ENCODE data around the gene TMOD4.
A peak's percentile ranks its signal among the peaks of the same experiment; 100 is the strongest.

The TMOD4 gene

DNA sequence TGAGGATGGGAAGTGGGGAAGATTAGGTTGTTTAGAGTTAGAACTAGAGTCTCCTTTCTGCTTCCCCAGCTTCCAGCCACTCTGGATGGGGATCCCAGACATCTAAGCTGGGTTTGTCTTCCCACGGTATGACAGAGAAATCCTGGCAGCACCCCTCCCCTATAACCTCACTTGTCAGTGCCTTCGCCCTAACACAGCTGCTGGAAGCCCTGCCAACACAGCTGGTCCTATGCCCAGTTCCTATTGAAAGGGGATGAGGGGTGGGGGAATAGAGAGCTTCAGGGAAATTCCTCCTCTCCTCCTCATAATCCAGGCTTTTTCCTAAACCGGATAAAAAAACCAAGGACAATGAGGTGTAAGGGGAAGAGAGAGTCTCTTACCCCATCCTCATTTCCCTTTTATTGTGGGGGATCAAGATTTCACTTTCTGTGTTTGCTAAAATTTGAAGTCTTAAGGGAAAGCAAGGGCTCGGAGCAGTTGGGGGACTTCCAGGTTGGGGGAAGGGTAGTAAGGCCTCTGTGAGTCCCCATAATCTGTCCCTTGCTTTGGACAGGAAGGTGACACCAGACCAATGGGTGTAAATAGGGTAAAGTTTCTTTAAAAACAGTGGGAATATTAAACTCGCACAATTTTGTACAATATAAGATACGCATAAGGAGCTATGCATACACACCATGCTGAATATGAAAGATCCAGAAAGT is 590 bp downstream of the TMOD4 start:
- DNase-seq (ENCODE audit: low read depth in 3 of 3): no peak

DNA sequence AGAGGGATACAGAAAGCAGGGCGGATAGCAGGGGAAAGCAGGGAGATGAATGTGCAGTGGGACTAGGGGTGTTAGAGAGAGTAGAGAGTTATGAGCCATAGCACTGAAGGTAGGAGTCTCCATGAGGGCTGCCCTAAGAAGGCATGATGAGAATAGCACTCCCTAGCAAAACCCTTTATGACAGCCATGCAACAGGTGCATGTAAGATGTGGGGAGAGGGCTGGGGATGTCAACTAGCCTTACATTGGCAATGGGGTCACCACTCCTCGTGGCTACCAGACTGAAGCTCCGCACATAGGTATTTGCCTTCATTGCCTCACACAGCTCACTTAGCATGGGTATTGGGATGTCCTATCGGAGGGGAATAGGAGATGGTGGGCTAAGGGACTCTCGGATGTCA is 4.6 kb downstream of the TMOD4 start:
- no peak for DNase-seq (ENCODE audit: low read depth in 3 of 3)

DNA sequence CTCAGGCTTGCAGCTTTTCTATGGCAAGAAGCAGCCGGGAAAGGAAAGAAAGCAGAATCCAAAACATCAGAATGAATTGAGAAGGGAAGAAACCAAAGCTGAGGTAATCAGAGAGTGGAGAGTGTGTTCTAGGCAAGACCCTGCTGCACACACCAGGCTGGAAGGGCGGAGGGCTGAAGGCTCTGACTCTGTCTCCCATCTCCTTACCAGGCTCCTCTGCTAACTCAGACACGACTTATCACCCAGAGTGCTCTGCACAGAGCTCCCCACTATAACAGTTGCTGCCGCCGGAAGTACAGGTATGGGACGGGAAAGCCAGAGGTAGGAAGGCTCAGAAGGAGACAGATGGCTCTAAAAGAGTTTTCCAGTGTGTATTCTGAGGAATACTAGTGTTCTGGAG is 8.7 kb downstream of the TMOD4 start:
- no peak for DNase-seq (ENCODE audit: low read depth in 3 of 3)

DNA sequence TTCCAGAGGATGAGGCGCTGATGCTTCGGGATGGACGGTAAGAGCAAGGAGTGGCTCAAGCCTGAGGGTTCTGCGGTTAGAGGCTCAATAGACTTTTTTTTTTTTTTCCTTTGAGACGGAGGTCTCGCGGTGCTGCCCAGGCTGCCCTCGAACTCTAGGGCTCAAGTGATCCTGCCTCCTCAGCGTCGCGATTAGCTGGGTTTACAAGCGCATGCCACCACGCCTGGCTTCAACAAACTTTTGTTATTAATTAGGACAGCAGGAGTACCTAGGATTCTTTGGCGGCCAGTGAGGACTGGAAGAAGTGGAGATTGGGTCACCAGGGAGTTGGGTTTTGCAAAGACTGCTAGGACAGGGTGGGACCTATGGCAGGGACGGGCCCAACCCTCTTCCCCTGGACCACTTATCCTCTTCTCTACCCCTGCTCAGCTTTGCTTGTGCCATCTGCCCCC is 9.2 kb downstream of the TMOD4 start:
- DNase-seq (ENCODE audit: low read depth in 3 of 3): no peak

DNA sequence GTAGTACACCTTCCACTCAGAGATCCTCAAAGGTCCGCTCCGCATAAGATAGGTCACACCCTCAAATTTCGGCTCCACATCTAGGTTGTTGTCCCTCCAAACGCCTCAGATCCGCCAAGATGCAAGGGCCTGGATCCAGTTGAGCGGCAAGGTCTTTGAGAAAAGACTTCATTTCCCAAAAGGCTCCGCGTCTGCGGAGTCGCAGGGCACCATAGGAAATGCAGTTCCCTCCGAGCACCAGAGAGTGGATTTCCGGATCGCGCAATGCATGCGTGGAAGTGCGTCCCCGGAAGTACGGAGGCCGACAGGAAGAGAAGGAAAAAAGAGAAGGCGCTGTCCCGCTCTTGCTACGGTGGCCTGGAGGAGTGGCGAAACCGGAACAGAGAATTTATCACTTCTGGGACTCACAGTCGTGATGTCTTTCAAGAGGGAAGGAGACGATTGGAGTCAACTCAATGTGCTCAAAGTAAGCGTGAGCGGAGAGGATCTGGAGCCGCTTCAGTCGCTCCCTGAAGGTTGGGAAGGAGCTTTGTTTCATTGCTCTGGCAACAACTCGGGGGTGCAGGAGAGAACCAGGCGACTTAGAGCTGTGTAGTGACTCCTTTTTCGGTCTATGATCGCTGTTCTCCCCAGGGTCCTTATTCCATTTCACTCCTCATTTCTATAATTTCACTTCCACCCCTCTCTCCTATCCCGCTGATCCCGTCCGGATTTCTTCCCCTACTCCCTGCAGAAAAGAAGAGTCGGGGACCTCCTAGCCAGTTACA is 9.9 kb downstream of the TMOD4 start, which contains the start of the genes LYSMD1 and SCNM1:
TSS of gene LYSMD1 (minus strand) at position 165 of the 767 bp plus-strand sequence. CDS start 644 bp downstream, outside the sequence.
TSS of gene SCNM1 (plus strand) at position 407 of the 767 bp plus-strand sequence. CDS start at position 416, 9 bp downstream.
- peak; percentile 80 to 91 (median 90) for DNase-seq (ENCODE audit: low read depth in 3 of 3)

DNA sequence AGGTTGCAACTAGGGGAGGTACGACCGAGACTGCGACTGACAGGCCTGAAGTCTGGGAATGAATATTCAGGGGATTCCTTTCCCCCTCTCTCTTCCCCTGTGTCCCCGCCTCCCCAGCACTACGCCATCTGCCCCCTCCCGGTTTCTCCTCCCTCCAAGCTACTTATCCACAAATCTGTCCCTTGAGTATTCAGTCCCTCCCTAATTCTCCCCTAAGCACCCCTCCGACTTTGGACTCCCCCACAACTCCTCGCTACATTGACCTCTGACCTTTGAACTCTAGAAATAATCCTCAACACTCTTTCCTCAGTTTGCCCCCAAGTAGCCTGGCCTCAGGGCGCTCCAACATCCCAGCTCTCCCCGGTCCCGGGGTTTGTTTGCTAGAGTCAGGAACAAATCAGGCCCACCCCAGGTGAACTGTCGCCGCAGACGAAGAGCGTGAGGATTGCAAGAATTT is 10.5 kb downstream of the TMOD4 start:
- no peak for DNase-seq (ENCODE audit: low read depth in 3 of 3)

DNA sequence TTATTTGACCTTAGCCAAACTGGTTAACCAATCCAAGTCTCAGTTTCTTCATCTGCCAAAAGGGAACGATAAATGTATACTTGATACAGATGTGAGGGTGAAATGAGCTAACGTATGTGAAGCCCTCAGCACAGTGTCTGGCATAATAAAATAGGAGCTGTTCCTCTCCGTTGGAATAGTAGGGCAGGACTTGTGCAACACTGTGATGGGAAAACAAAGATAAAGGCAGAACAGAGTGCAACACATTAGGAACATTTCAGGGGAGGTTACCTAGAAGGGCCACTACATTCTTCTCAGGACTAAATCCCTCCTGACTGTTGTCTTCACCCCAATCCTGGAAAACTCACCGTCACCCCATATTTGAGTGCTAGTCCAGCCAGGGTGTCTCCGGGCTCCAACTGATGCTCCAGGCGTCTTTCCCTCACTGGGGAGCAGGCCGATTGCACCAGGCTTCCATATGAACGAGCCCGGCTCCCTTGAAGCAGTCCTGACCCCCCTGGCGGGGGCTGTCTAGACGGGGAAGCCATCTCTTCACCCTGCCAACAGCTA is 11.0 kb downstream of the TMOD4 start:
- DNase-seq (ENCODE audit: low read depth in 3 of 3): no peak

DNA sequence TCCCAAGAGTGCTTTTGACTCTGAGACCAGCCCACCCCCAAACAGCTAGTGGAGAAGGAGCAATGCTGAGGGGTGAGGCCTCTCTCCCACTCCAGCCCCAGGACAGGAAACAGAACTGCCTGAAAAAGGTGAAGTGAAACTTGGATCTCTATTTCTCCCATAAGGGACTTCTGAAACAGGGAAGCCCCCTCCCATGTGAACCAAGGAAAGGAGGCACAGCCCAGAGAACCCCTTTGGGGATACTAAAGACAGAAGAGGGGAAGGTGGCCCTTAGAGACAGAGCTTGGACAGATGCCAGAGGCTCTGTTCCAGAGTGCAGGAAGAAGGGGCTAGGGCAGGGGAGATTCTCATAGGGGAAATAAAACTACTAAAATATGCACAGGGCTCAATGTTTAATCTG is 16.4 kb downstream of the TMOD4 start:
- DNase-seq (ENCODE audit: low read depth in 3 of 3): no peak

DNA sequence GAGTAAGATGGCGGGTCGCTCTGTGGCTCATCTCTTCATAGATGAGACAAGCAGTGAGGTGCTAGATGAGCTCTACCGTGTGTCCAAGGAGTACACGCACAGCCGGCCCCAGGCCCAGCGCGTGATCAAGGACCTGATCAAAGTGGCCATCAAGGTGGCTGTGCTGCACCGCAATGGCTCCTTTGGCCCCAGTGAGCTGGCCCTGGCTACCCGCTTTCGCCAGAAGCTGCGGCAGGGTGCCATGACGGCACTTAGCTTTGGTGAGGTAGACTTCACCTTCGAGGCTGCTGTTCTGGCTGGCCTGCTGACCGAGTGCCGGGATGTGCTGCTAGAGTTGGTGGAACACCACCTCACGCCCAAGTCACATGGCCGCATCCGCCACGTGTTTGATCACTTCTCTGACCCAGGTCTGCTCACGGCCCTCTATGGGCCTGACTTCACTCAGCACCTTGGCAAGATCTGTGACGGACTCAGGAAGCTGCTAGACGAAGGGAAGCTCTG is 17.0 kb downstream of the TMOD4 start:
- no peak for DNase-seq (ENCODE audit: low read depth in 3 of 3)

DNA sequence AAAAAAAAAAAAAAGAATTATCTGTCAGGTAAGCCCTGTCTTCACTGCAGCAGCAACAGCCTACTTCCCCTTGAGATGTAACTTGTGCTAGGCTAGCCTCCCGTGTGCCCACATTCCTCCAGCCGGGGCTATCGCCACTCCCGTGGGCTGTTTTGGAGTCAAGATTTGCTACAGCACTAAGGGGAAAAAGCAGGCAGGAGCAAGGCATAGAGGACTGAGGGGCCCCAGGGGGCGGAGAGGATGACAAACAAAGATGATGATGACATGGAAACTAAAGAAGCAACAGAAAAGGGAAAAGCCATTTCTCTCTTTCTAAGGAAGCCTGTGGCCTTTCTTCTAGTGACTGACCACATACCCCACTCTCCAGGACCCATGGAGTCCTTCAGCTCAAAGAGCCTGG is 17.5 kb downstream of the TMOD4 start:
- DNase-seq (ENCODE audit: low read depth in 3 of 3): peak in 1 of 3 experiments; percentile 18

DNA sequence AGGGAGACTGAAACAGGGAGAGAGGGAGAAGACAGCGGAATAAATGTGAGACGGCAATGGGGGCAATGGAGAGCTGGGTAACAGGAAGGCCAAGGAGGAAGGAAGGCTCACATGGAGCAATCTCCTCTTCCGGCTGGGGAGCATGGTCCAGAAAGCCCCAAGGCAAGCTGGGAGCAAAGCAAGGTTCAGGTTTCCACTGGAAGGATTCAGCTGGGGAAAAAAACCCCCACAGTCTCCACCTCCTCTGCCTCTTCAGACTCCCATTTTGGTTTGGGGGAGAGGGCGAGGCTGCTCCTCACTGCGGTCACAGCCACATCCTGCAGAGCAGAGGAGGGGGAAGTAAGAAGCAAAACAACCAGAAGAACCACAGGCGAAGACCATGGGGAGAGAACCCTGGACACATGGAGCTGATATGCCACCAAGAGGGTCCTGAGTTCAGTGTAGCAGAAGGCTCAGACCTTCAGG is 18.7 kb downstream of the TMOD4 start:
- DNase-seq (ENCODE audit: low read depth in 3 of 3): peak in 1 of 3 experiments; percentile 35

DNA sequence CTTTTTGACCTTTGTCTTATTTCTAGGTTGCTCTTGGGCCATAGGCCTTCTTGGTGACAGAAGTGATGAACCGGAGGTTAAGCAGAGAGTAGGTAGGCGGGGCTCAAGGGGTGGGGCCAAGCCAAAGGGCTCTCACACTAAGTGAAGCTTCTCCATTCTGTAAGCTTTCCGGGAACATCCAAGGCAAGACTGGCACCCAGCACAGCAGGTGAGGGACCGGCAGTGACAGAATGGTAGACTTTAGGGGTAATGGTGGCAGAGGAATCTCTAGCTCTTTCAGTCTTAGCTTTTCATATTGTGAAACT is 19.3 kb downstream of the TMOD4 start, which contains the start of gene TNFAIP8L2:
TSS of gene TNFAIP8L2 (plus strand) at position 135 of the 305 bp plus-strand sequence. CDS start 2,049 bp downstream, outside the sequence.
- DNase-seq (ENCODE audit: low read depth in 3 of 3): peak in 2 of 3 experiments; percentile 49 to 60

DNA sequence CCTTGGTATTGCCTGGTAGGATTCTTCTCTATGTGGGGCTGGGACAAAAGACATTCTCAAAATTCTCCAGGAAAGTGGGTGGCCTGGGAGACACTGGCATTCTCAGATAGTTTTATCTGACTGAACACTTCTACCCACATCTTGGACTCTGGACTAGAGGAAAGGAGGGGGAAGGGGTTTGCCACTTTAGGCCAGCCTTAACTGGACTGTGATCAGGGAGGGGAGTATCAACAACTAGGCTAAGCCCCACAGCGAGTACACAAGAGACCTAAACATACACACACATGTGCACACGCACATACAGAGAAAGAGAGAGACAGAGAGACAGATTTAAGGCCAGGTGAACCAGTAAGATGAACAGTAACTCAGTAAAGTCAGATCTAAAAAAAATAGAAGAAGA is 28.1 kb downstream of the TMOD4 start:
- no peak for DNase-seq (ENCODE audit: low read depth in 3 of 3)

DNA sequence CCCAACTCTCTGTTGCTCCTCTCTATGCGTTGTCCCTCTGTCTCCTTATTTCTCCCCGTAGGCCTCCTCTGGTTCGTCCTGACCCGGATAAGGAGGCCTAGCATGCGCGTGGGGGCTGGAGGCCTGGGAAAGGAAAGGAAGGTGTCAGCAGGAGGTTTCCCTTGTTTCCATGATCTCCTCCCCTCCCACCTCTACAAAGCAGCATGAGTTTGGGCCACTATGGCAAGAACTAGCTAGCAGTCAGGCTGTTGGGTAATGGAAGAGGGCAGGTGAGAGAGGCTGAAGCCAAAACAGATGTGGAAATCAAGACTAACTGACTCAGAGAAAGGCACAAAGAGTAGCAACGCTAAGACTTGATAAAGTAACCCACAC is 28.7 kb downstream of the TMOD4 start:
- no peak for DNase-seq (ENCODE audit: low read depth in 3 of 3)

DNA sequence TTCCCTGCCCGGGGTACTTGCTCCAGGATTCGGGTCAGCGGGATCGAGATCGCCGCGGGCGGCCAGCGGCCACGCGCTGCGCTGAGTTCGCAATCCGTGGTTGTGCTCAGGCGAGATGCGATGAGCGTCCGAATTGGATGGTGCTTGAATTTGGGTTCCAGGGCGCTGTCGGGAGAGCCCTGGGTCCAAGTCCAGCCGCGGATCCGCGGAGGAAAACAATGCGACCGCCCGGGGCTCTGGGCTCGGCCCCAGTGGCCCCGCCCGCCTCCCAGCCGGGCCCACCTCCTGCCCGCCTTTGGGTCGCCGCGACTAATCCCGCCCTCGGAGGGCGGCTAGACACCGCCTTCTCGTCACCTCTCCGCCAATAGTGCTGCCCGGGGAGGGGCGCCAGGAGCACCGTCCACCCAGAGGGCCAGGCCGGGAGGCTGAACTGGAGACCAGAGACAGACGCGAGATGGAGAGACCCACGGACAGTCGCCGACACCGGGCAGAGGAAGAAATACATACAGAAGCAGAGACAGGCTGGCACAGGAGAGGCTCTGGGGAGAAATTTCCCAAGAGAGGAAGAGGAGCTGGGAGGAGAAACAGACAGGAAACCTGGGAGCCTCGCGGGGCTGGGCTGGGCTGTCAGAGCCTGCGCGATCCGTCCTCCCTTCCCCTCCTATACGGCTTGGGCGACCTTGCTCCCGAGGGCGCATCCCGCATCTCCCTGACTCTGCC is 29.2 kb downstream of the TMOD4 start, which contains the start of gene SEMA6C:
TSS of gene SEMA6C (minus strand) at position 220 of the 720 bp plus-strand sequence. CDS start 4,010 bp downstream, outside the sequence.
- DNase-seq (ENCODE audit: low read depth in 3 of 3): peak; percentile 69 to 77 (median 76)

DNA sequence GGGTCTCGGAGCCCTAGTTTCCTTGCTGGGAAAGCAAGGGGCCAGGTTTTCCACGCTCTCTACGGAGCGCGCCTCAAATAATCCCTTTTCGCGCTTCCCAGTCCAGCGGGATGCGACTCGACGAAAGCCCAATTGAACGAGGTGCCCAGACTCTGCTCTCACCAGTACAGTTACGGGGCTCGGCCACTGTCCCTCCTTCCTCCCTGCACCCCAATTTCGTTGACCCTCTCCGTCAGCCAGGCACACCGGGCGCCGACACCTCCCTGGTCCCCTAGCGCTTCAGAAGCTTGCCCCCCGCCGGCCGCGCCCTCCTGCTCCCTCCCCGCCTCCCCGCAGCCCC is 29.7 kb downstream of the TMOD4 start:
- DNase-seq (ENCODE audit: low read depth in 3 of 3): no peak

DNA sequence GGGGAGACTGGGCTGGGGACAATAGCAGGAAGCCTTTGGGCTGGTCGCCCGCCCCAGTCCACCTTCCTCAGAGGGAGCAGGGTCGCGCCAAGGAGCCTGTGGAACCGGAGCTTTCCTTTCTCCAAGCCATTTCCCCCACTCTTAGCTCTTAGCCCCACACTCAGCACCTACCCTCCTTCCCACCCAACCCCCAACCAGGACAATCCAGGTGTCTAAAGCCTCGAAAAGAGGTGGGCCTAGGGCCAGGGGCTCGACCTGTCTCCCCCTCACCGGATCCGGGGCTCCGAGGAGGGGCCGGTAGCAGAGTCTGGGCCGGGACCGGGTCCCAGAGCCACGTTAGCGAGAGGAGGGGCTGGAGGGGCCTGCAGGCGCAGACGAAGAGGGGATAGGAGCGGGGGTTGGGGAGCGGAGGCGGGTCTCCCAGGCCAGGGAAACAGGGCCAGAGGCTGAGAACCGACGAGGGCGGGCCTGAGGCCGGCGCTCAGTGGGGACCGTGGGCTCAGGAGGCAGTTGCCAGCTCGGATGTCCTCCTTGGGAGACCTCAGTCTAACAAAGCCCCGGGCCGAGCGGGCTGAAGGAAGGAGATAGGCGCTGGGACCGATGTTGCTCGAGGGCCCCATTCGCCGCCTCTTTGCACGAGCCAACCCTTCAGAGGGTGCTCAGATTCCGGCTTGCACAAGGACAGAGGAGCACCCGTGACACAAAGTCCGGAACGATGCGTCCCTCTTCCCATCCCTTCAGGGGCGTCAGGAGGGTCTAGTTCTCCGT is 30.3 kb downstream of the TMOD4 start:
- no peak for DNase-seq (ENCODE audit: low read depth in 3 of 3)

DNA sequence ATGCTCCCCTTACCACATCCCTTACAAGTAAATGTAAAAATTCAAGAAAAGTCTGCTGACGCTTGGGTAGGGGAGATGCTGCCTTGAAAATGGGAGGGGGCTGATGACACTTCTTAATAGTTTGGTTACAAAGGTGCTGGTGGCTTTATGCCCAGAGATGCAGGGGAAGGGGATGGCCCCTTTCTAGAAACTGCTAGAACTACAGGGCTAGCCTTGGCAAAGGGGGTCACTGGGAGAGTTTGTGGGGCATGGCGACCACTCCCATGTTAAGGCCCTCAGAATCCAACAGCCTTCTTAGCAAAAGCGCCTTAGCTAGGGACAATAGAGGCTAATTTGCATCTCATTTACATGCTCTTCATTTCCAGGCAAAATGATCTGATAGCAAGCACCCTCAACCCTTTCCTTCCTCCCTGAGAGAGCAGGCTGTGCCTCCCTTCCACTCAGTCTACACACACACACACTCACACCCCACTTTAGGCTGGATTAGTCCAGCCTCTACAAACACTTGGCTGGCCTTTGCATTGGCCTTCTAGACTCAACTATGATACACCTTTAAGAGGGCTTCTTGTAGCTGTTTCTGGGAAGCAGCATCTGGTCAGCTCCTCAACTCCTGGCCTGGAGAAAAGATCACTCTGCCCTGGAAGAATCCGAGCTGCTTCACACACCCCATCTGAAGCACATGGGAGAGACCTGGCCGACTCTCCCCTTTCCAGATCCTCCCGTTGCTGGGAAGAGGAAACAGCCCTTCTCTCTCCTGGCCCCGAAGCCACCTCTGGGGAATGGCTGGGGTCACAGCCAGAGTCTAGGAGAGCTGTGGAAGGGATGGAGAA is 31.1 kb downstream of the TMOD4 start:
- no peak for DNase-seq (ENCODE audit: low read depth in 3 of 3)

DNA sequence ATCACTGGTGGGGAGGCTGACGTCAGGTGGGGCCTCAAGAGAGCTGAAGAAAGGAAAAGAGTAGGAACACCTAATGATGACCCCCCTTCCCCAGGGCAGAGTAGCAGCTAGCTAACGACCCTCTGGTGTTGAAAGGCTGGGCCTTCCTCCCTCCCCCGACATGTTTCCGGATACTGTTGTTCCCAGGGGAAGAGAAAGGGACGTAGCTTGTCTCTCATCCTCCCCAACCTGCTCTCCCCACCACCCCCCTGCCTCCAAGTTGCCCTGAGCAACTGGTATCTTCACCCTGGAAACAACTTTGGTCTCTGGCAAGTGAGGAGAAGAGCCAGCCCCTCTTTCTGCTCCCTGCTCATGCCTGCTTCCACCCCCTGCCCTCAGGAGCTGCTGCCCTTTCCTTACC is 31.8 kb downstream of the TMOD4 start:
- no peak for DNase-seq (ENCODE audit: low read depth in 3 of 3)

DNA sequence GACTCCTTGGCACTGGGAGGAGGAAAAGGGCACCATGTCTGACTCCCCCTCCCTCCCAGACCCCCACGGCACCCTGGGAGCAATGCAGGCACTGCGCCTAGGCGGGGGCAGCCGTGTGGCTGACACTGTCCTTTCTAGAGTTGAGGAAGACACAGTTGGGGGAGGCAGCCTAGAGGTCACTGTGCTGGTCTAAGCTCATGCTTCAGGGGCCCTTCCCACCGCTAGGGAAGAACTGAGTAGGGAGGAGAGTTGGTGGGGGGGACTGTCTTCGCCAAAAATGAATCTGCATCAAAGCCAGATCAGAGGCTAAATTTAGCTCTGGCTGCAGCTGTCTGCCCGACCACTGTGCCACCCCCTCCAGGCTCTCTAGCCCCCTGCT is 32.7 kb downstream of the TMOD4 start:
- DNase-seq (ENCODE audit: low read depth in 3 of 3): no peak
